GM21786 (cell line): ENCODE data around the gene SALL3.
"Not testable (repeated sequence)": the region's sequence is repeated elsewhere in the genome, so short reads cannot be mapped to it uniquely, and the experiment has no call there.

Source experiments
- ATAC-seq: cut with Tn5 transposase; IDR thresholded peaks from one replicate; pipeline ENCODE4 v1.9.1; 2021; ENCODE audit not compliant: unreplicated experiment

The SALL3 gene

GRCh38 chr18:78979730-78980278, at the start of gene SALL3:
TSS of gene SALL3 (plus strand) at chr18:78979818. CDS start at chr18:78980275, 457 bp downstream.
- ATAC-seq = no peak

GRCh38 chr18:78932281-78932680, 47.3 kb upstream of the SALL3 start:
- ATAC-seq = no peak

GRCh38 chr18:78934003-78934402, 45.6 kb upstream of the SALL3 start:
- ATAC-seq = no peak

GRCh38 chr18:78934551-78935225, 44.9 kb upstream of the SALL3 start:
- no peak for ATAC-seq

GRCh38 chr18:78935406-78935805, 44.2 kb upstream of the SALL3 start:
- no peak for ATAC-seq

GRCh38 chr18:78936251-78937005, 43.2 kb upstream of the SALL3 start:
- ATAC-seq = no peak

- no peak for ATAC-seq
Observed at GRCh38 chr18:78937166-78937565, 42.5 kb upstream of the SALL3 start.

- no peak for ATAC-seq
Observed at GRCh38 chr18:78939105-78939504, 40.5 kb upstream of the SALL3 start.

- ATAC-seq = no peak
Observed at GRCh38 chr18:78939734-78940494, 39.7 kb upstream of the SALL3 start.

- ATAC-seq = not testable (repeated sequence)
Observed at GRCh38 chr18:78942236-78942635, 37.4 kb upstream of the SALL3 start.

- no peak for ATAC-seq
Observed at GRCh38 chr18:78945628-78946027, 34.0 kb upstream of the SALL3 start.

GRCh38 chr18:78947291-78947690, 32.3 kb upstream of the SALL3 start:
- ATAC-seq = no peak

- ATAC-seq = no peak
Observed at GRCh38 chr18:78948221-78948620, 31.4 kb upstream of the SALL3 start.

GRCh38 chr18:78948707-78949106, 30.9 kb upstream of the SALL3 start:
- ATAC-seq = no peak

- ATAC-seq = no peak
Observed at GRCh38 chr18:78949216-78949615, 30.4 kb upstream of the SALL3 start.

GRCh38 chr18:78950386-78950785, 29.2 kb upstream of the SALL3 start:
- ATAC-seq = no peak

GRCh38 chr18:78953566-78953965, 26.1 kb upstream of the SALL3 start:
- no peak for ATAC-seq

- ATAC-seq = no peak
Observed at GRCh38 chr18:78955051-78955450, 24.6 kb upstream of the SALL3 start.

- no peak for ATAC-seq
Observed at GRCh38 chr18:78957140-78957539, 22.5 kb upstream of the SALL3 start.

- ATAC-seq = no peak
Observed at GRCh38 chr18:78960709-78961108, 18.9 kb upstream of the SALL3 start.

- no peak for ATAC-seq
Observed at GRCh38 chr18:78962098-78962497, 17.5 kb upstream of the SALL3 start.
